Measurements from ENCODE around the gene SHANK2. TPM values are rescaled to one million over a fixed set of nuclear protein-coding genes. Genes with fewer than 3 reads are reported as not detected.
A peak's percentile ranks its signal among the peaks of the same experiment; 100 is the strongest.

Gene SHANK2
- total RNA-seq, 4 donors from 2014 or later: 10.8 to 25.3 (median 15.6) TPM

DNA sequence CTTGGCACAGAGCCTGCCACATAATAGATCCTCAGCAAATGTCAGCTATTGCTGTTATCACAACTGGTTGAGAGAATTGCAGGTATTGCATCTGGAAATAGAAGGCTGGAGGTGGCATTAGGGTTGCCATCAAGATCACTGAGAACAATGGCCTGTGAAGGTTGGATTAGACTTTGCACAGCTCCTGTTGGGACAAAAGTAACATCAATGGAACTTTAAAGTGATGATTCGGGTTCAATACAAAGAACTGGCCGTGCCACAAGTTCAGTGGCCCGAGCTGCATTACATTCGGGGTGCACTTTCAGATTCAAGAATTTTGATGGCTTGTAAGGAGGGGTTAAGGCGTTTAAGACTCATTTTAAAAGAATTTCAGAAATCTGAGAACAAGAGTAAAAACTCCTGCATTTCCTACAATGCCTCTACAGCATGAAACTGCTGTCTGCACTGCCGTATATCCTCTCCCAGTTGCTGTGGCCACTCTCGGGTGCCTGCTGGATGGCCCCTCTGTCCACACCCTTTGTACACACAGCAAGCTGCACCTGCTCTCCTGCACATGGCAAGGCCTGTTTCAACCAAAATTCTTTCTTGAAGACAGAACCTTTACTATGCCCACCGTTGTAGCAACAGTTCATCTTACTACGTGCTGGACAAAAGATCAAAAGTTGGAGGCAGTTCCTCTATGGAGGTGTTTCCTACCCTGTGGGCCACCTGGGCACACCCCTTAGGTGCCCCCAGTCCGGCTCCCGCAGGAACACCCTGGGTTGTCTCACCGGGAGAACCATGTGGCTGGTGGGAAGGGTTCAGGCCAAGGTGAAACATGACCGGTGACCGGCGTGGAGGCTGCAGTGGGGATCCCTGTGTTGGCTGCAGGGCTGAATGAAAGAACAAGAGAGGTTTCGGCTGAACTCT is 17.5 kb upstream of the SHANK2 start:
- Histone ChIP-seq H3K4me3 (no peak overlapping the region), H3K27ac (replicated peaks in 1 of 4) (no peak overlapping the region), H3K36me3 (no peaks in the 10 kb centered on the region), H3K4me1 (no peaks in the 10 kb centered on the region), H3K27me3 (peaks cover 0 to 45% (median 0%) of the 10 kb centered on the region in 4 donors), H3K9me3 (peaks cover 0 to 16% (median 12%) of the 10 kb centered on the region in 4 donors)
- TF ChIP-seq POLR2AphosphoS5 (IDR thresholded peaks at IDR 0.05) (no peak), EP300 (IDR thresholded peaks at IDR 0.05) (no peak)
- TF ChIP-seq, protein P1, sequence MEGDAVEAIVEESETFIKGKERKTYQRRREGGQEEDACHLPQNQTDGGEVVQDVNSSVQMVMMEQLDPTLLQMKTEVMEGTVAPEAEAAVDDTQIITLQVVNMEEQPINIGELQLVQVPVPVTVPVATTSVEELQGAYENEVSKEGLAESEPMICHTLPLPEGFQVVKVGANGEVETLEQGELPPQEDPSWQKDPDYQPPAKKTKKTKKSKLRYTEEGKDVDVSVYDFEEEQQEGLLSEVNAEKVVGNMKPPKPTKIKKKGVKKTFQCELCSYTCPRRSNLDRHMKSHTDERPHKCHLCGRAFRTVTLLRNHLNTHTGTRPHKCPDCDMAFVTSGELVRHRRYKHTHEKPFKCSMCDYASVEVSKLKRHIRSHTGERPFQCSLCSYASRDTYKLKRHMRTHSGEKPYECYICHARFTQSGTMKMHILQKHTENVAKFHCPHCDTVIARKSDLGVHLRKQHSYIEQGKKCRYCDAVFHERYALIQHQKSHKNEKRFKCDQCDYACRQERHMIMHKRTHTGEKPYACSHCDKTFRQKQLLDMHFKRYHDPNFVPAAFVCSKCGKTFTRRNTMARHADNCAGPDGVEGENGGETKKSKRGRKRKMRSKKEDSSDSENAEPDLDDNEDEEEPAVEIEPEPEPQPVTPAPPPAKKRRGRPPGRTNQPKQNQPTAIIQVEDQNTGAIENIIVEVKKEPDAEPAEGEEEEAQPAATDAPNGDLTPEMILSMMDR (IDR thresholded peaks at IDR 0.05): no peak
- intact Hi-C loops (cut with DNase I): no loop called here
- peak; percentile 85 for DNase-seq (ENCODE audit: extremely low spot score)
- WGBS: 85% methylated on average over 16 of the region's 16 CpGs

DNA sequence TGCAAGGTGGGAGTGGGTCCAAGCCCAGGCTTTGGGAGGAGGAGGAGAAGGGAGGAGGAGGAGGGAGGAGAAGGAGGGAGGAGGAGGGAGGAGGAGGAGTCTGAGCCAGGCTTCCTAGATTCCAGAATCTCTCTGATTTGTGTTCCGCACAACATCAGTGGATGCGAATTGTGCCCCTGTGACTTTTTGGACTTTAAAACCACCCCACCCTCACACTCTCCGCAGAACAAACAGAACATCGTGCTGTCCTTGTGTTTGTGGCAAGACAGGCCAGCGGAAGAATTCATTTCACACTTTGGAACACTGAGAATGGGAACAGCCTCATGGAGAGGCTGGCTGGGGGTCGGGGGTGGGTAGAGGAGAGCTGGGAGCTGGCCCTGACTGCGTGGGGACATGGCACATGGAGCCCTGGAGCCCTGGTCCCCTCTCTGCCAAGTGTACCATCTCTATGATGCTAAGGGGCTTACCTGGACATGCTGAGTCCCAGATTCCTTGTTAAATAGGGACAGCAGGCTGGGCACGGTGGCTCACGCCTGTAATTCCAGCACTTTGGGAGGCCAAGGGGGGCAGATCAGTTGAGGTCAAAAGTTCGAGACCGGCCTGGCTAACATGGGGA is 16.4 kb upstream of the SHANK2 start:
- Histone ChIP-seq H3K36me3 (no peaks in the 10 kb centered on the region), H3K4me1 (no peaks in the 10 kb centered on the region), H3K27me3 (peaks cover 0 to 52% (median 0%) of the 10 kb centered on the region in 4 donors), H3K4me3 (no peak overlapping the region), H3K9me3 (peaks cover 0 to 8% (median 3%) of the 10 kb centered on the region in 4 donors), H3K27ac (replicated peaks in 1 of 4) (no peak overlapping the region)
- intact Hi-C loops (cut with DNase I): no loop called here
- DNase-seq (ENCODE audit: extremely low spot score): peak; percentile 77
- WGBS: 76% methylated on average over 8 of the region's 11 CpGs
- TF ChIP-seq, protein P1 (IDR thresholded peaks at IDR 0.05): no peak
- no peak for TF ChIP-seq EP300 (IDR thresholded peaks at IDR 0.05)
- TF ChIP-seq POLR2AphosphoS5 (IDR thresholded peaks at IDR 0.05): no peak
- TF ChIP-seq POLR2A (IDR thresholded peaks at IDR 0.05; ENCODE audit: low read depth): no peak

DNA sequence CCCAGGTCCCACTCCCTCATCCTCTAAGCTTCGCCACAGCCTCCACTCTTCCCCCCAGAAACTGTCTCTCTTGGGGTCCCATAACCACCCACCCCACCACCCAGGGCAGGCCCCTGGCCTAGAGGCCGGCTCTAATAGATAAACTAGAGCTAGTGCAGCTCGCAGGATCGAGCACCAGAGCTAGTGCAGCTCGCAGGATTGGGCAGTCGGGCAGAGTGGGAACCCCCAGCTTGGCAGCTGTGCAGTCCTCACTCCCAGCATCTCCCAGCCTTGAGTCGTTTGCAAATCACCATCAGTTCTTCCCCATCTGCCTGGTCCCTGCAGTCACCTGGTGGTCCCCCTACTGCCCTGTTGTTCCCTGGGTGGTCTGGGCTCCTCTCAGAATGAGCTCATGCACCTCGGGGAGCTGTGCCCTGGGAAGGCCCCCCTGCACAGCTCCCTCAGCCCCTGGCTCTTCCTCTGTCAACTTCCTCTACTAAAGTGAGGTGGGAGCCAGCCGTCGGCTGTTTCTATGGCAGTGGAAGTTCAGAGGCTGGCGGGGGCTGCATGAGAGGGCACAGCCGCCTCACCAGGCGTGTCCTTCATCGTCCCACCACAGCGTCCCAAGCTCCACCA is 15.5 kb upstream of the SHANK2 start:
- Histone ChIP-seq H3K27ac (replicated peaks in 1 of 4) (no peak overlapping the region), H3K4me1 (no peaks in the 10 kb centered on the region), H3K36me3 (no peaks in the 10 kb centered on the region), H3K9me3 (no peaks in the 10 kb centered on the region), H3K4me3 (no peak overlapping the region), H3K27me3 (peaks cover 0 to 56% (median 0%) of the 10 kb centered on the region in 4 donors)
- 50% methylated on average over 9 of the region's 15 CpGs for WGBS
- TF ChIP-seq POLR2A (IDR thresholded peaks at IDR 0.05; ENCODE audit: low read depth): no peak
- TF ChIP-seq, protein P1 (IDR thresholded peaks at IDR 0.05): no peak
- no peak for TF ChIP-seq EP300 (IDR thresholded peaks at IDR 0.05)
- TF ChIP-seq POLR2AphosphoS5 (IDR thresholded peaks at IDR 0.05): no peak
- DNase-seq (ENCODE audit: extremely low spot score): peak; percentile 70
- intact Hi-C loops (cut with DNase I): no loop called here

DNA sequence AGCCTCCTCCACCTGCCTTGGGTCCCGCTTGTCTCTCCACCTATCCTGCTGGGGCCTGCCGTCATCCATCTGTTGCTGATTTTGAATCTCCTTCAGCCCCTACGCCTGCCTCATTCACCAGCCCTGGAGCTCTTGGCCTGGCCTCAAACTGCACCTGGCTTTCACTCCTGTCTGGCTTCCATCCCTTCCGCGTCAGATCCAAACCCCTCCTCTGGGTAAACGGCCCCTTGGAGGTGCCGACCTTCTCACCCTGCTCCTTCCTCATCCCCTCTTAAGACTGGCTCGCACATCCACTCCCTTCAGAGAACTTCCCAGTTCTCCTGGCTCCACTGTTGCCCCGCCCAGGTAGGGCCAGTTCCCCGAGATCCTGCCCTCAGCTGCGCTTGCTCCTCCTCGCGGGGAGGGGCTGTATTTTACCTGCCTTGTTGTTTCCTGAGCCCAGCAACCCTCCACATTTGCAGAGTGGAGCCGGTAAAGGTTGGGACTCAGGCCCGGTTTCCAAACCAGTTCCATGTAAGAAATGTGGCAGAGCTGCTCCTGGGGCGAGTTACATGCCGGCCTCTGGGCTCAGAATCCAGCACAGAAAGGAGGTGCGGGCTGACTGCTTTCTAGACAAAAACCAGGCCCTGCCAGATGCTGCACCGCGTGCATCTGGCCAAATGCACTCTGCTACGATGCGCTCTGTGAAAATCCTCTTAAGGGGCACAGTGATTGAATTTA is 13.9 kb upstream of the SHANK2 start:
- H3K27ac ChIP-seq (replicated peaks in 1 of 4): no peak overlapping the region
- H3K27me3 ChIP-seq: peaks cover 0 to 58% (median 0%) of the 10 kb centered on the region in 4 donors
- DNase-seq (ENCODE audit: extremely low spot score): no peak
- H3K4me3 ChIP-seq: no peak overlapping the region
- no peaks in the 10 kb centered on the region for H3K36me3 ChIP-seq
- no peaks in the 10 kb centered on the region for H3K9me3 ChIP-seq
- no peak for TF ChIP-seq POLR2AphosphoS5 (IDR thresholded peaks at IDR 0.05)
- TF ChIP-seq, protein P1 (IDR thresholded peaks at IDR 0.05): no peak
- TF ChIP-seq POLR2A (IDR thresholded peaks at IDR 0.05; ENCODE audit: low read depth): no peak
- 46% methylated on average over 21 of the region's 22 CpGs for WGBS
- H3K4me1 ChIP-seq: no peaks in the 10 kb centered on the region
- intact Hi-C loops (cut with DNase I): no loop called here
